ENCODE results near the gene ROGDI.

DNA sequence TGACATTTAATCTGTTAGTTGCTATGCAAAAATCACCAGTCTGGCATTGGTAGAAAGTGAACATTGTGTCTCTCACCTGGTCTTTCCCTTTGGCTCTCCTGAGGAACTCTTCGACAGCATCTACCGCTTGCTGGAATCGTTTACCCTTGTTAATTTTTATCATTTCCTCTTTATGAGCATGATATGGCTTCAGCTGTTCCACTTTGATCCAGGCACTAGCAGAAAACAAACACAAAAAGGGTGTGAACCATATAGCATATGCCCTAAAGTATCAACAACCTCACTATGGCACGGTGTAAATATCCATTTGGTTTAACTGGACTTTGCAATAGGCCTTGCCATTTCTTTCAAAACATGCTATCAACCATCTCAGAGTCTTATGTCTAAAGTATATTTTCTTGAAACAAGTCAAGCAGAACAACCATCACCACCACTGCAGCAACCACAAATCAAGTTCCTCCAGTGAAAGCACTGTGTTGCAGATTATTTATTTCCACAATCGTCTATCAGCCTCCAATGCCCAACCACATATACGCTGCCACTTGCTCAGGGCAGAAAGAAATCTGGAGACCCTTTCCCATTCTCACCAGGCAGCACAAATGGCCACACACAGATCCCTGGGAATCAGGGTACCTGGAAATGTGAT lies 30.4 kb upstream of the ROGDI start:
- TF ChIP-seq SMAD3 (CRISPR knock-in tag; IDR thresholded peaks at IDR 0.05; ENCODE audit: borderline replicate concordance), result no peak
- no peak for TF ChIP-seq HMGA2 (CRISPR knock-in tag; IDR thresholded peaks at IDR 0.05)
- no peak for TF ChIP-seq ZNF263 (CRISPR knock-in tag; IDR thresholded peaks at IDR 0.05; ENCODE audit: low read depth)
- TF ChIP-seq, protein P1, sequence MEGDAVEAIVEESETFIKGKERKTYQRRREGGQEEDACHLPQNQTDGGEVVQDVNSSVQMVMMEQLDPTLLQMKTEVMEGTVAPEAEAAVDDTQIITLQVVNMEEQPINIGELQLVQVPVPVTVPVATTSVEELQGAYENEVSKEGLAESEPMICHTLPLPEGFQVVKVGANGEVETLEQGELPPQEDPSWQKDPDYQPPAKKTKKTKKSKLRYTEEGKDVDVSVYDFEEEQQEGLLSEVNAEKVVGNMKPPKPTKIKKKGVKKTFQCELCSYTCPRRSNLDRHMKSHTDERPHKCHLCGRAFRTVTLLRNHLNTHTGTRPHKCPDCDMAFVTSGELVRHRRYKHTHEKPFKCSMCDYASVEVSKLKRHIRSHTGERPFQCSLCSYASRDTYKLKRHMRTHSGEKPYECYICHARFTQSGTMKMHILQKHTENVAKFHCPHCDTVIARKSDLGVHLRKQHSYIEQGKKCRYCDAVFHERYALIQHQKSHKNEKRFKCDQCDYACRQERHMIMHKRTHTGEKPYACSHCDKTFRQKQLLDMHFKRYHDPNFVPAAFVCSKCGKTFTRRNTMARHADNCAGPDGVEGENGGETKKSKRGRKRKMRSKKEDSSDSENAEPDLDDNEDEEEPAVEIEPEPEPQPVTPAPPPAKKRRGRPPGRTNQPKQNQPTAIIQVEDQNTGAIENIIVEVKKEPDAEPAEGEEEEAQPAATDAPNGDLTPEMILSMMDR (IDR thresholded peaks at IDR 0.05), result no peak
- no peak for TF ChIP-seq ETV6 (CRISPR knock-in tag; IDR thresholded peaks at IDR 0.05)
- no peak for TF ChIP-seq CREB1 (CRISPR knock-in tag; IDR thresholded peaks at IDR 0.05)
- no peak for TF ChIP-seq NR2C2 (CRISPR knock-in tag; IDR thresholded peaks at IDR 0.05)
- no peak for TF ChIP-seq NR3C1 (CRISPR knock-in tag; conservative IDR thresholded peaks at IDR 0.05; ENCODE audit: low read depth)
- no peak for TF ChIP-seq TEAD1 (CRISPR knock-in tag; IDR thresholded peaks at IDR 0.05)
- no peak for TF ChIP-seq FOXP1 (CRISPR knock-in tag; IDR thresholded peaks at IDR 0.05; ENCODE audit: borderline replicate concordance)
- TF ChIP-seq FOXP4 (CRISPR knock-in tag; IDR thresholded peaks at IDR 0.05), result no peak
- TF ChIP-seq, protein P2, sequence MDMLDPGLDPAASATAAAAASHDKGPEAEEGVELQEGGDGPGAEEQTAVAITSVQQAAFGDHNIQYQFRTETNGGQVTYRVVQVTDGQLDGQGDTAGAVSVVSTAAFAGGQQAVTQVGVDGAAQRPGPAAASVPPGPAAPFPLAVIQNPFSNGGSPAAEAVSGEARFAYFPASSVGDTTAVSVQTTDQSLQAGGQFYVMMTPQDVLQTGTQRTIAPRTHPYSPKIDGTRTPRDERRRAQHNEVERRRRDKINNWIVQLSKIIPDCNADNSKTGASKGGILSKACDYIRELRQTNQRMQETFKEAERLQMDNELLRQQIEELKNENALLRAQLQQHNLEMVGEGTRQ (CRISPR knock-in tag; IDR thresholded peaks at IDR 0.05), result no peak
- no peak for TF ChIP-seq TEAD4 (CRISPR knock-in tag; IDR thresholded peaks at IDR 0.05)
- no peak for TF ChIP-seq JUN (CRISPR knock-in tag; IDR thresholded peaks at IDR 0.05)
